GM20000 (cell line): ENCODE data around the gene PRR29.
A peak's percentile ranks its signal among the peaks of the same experiment; 100 is the strongest.

Source experiments
- DNase-seq: peaks from one replicate; pipeline ENCODE4 v3.0.0; 2012; ENCODE audit warnings: low spot score
- TF ChIP-seq, protein P1 (sequence below): IDR thresholded peaks from 2 replicates; pipeline ENCODE4 v1.5.1; 2012; ENCODE audit warnings: mild to moderate bottlenecking, control low read depth; ENCODE audit errors: extremely low read depth, missing control alignments

The PRR29 gene

DNA sequence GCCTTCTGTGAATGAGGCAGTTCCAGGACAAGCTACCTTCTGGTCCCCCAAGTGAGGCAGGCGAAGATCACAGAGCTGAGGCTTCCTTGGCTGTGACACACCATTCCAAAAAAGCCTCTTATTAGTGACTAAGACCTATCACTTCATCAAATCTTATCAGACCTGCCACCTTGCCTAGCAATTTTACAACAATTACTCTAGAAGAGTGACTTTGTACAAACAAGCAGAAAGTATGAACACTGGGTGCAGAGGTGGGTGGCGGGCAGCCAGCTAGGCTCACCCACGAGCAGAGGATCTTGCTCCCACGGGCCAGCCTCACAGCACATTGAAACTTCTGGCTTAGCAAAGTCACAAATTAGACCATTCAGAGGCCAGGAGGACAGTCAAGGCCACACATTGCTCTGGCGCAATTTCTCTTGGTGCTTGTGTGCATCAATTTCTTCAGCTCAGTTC, 24.5 kb downstream of the PRR29 start:
- no peak for DNase-seq
- TF ChIP-seq, protein P1, sequence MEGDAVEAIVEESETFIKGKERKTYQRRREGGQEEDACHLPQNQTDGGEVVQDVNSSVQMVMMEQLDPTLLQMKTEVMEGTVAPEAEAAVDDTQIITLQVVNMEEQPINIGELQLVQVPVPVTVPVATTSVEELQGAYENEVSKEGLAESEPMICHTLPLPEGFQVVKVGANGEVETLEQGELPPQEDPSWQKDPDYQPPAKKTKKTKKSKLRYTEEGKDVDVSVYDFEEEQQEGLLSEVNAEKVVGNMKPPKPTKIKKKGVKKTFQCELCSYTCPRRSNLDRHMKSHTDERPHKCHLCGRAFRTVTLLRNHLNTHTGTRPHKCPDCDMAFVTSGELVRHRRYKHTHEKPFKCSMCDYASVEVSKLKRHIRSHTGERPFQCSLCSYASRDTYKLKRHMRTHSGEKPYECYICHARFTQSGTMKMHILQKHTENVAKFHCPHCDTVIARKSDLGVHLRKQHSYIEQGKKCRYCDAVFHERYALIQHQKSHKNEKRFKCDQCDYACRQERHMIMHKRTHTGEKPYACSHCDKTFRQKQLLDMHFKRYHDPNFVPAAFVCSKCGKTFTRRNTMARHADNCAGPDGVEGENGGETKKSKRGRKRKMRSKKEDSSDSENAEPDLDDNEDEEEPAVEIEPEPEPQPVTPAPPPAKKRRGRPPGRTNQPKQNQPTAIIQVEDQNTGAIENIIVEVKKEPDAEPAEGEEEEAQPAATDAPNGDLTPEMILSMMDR, result no peak

- TF ChIP-seq, protein P1, result no peak
- no peak for DNase-seq
Observed at GRCh38 chr17:64024215-64024654, 26.1 kb downstream of the PRR29 start.

GRCh38 chr17:64024781-64025731, 26.9 kb downstream of the PRR29 start:
- TF ChIP-seq, protein P1, result no peak
- DNase-seq, result no peak

DNA sequence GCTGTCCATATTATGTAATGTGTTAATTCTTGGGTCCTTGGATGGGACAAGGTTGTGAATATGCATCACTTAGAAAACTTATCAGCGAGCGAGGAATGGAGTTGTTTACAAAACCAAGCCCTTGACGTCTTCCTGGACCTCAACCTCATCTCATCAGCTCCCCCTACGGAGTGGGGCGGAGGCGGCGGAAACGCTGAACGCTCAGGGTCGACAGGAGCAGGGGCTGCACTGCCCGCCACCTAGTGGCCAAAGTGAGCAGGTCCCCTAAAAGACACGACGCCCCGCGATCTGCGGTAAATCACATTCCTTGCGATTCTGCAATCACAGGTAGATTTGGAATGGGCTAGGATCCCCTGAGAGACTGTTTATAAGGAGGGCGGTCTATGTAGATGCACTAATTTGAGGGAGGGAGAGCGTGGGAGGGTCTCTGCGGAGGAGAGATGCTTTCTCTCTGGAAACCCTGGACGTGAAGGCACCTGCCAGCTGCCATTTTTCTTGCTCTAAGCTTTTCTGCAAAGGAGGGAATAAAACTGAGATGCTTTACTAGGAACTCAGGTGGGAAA, 27.7 kb downstream of the PRR29 start:
- TF ChIP-seq, protein P1, result peak; percentile 85
- DNase-seq, result peak; percentile 75

DNA sequence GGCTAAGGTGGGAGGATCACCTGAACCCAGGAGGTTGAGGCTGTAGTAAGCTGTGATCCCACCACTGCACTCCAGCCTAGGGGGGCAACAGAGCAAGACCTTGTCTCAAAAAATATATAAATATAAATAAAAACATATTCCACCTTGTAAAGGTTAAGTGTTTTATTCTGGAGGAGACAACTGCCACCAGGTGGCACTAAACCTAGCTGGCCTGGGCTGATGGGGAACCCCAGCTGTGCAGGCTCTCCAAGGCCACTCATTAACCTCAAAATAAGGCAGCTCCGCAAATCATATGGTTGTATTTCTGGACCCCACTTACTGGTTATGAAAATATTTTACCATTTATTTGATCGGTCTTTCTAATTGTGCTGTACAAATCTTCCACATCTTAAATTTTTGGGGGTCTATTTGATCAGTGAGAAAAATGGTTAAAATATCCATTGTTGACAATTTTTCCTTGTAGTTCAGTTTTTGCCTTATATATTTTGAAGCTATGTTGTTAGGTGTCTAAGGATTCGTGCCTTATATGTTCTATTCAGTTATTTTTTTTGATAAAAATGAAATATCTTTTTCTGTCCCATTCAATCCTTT, 30.8 kb downstream of the PRR29 start:
- TF ChIP-seq, protein P1, result peak; percentile 53
- DNase-seq, result peak; percentile 71

GRCh38 chr17:64032081-64032480, 33.9 kb downstream of the PRR29 start:
- TF ChIP-seq, protein P1, result no peak
- no peak for DNase-seq
